ENCODE measurements around the gene SELPLG.
"Not testable (repeated sequence)": the region's sequence is repeated elsewhere in the genome, so short reads cannot be mapped to it uniquely, and the experiment has no call there.

Gene SELPLG

DNA sequence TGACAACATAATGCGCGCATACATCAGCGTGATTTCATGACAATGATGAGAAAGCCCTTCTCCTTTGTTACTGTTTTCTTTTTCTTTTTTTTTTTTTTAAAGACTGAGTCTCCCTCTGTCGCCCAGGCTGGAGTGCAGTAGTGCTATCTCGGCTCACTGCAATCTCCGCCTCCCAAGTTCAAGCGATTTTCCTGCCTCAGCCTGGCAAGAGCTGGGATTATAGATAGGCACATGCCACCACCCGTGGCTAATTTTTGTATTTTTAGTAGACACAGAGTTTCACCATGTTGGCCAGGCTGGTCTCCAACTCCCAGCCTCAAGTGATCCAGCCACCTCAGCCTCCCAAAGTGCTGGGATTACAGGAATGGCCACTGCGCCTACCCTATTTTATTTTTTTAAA lies 20.9 kb upstream of the SELPLG start:
- not testable (repeated sequence) for DNase-seq

DNA sequence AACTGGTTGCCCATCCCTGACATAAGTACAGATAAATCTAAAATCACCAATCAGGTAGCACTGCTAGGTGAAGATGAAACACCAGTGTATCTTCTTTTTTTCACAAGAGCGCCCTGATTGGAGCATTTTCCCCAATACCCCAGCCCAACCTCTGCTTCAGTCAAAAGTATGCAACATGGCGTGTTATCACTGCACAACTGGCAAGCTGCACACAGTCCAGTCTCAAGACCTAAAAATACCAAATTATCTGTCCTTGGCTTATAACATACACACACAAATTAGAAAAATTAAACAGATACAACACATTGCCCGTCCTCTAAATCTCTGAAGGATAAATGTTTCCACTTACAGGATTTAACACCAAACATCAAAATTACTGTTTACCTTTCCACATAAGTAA lies 20.2 kb upstream of the SELPLG start:
- DNase-seq: no peak

DNA sequence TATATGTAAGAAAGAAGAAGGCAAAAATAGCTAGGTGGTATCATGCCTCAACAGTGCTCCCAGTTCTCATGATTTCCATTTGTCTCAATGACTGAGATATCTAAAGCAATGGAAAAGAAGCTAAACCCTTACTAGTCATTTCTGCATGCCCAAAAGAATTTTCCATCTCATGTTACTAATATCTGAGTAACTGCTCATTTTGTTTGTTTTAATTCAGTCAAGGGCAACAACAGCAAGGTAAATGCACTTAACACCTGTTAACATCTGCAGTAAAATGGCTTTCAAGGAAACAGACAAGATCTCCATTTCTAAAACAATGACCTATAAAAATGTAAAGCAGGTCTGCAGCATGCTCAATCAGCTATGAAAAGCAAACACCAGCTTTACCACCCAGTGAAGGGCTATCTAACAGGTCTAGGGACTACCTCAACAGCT lies 19.4 kb upstream of the SELPLG start:
- DNase-seq: no peak

DNA sequence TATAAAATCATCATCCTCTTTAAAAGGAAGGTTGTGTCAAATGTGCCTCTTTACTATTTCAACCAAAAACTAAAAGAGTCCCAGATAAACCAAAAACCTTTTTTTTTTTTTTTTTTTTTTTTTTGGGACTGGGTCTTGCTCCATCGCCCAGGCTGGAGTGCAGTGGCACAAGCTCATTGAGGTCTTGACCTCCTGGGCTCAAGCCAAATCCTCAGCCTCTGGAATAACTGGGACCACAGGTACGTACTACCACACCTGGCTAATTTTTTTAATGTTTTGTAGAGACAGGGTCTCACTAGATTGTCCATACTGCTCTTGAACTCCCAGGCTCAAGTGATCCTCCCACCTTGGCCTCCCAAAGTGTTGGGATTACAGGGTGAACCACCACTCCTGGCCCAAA lies 16.4 kb upstream of the SELPLG start:
- DNase-seq: no peak

DNA sequence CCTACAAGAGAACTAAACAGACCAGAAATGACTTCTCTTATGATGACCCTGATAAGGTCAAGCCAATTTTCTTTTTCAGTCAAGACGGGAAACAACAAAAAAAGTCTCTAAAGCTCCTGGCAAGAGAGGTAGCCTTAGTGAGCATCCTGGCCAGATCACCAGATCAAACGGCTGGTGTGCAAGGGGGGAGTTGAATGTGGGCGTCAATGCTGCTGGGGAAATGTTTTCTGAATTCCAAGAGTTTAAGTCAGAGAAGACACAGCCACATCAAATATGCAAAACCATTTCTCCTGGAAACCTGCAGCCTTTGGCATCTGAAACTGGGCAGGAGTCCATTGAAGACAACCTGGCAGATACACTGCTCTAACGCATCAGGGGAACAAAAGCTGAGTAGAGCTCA lies 16.0 kb upstream of the SELPLG start:
- DNase-seq: no peak

DNA sequence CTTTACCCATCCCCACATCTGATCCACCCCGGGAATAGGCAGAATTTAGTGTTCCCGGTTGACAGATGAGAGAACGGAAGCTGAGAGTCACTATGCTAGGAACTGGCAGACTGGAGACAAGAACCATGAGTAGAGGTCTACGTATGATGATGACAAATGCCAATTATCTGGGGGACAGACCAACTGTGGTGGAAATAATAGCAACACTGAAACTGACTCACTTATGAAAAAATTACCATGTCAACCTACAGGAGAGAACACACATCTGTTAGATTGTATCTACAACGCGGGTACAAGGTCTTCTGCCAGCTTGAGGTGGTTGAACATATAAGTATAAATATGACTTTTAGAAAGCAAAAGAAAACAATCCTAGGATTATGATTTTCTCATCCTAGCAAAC lies 15.4 kb upstream of the SELPLG start:
- no peak for DNase-seq

DNA sequence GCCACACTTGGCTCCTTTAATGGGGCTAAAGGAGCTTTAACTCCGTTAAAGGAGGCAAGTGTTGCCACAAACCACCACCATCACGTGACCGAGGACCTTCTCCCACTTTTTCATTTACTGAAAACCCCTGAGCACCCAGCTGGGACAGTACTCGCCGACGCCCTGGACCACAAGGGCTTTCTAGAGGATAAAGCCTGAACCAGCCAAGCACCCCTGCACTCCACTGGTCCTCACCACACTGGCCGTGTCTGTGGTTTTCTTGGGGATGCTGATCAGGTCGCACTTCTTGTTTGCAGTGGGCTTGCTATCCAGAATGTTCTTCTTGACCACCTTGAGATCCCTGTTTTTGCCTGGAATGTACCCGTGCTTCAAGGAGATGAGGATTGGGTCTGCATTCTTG lies 14.7 kb upstream of the SELPLG start:
- DNase-seq: no peak

DNA sequence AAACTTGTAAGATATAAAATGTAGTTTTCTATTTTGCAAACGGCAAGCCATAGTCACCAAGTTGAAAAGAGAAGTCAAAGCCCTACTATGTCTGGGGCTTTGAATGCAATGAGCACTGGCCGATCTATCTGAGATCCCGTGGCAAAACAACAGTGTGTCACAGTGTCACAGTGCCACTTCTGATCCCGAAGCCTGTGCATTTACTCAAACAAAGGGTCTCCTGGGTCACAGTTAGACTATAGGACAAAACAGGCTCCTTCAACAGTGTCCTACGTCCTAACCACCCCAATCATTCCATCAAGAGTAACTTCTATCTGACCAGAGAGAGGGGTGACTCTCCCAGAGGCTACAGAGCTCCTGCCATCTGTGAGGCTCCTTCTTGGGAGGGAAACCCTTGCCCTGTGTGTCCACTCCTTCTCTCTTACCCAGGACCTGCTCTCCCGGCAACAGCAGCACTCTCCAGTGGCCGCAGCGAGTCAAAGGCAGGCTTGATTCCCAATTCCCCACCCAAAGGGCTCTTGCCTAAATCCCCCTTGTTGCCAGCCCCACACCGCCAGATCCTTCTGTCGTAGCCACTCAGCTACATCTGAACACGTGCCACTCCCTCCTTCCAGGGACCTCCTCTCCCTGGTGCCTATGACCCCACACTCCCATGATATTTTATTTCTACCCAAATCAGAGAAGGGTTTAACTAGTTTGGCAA lies 14.0 kb upstream of the SELPLG start:
- no peak for DNase-seq

DNA sequence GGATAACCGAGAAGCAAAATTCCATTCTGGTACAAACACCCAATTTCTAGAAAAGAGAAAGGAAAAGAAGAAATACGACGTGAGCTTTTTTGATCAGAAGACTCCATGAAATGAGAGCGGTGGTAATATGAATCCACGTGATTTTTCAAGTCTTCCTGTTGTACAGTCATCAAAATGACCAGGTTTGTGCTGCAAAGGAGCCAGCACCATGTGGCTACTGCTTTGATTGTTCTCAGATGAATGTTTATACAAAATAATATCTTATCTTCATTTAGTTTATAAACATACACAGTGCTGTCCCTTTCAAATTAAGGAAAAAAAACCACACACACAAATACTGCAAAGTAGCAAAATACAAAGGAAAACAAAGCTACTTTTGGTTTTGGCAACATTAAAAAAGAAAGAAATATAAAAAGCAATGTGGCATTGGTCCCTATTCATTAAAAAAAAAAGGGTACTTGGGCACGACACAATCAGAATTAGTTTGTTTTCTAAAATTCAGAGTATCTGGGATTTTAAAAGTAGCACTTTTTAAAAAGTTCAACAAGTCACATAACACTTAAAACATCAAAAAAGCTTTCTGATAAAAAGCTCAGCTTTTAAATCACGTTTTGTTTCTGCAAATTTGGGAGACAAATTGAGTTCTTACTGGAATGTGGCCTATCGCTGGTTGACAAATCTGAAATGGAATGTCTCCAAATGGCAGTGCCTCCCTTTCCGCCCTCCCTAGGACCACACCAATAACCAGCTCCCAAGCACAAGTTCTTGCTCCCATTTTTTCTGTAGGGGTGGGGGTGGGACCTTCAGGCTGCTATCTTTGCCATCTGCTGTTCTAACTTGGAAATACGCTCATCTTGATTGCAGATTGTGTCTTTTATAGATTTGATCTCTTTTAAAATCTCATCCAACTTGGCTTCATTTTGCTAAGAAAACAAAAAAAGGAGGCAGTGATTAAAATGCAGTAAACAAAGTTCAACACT lies 13.2 kb upstream of the SELPLG start:
- no peak for DNase-seq

DNA sequence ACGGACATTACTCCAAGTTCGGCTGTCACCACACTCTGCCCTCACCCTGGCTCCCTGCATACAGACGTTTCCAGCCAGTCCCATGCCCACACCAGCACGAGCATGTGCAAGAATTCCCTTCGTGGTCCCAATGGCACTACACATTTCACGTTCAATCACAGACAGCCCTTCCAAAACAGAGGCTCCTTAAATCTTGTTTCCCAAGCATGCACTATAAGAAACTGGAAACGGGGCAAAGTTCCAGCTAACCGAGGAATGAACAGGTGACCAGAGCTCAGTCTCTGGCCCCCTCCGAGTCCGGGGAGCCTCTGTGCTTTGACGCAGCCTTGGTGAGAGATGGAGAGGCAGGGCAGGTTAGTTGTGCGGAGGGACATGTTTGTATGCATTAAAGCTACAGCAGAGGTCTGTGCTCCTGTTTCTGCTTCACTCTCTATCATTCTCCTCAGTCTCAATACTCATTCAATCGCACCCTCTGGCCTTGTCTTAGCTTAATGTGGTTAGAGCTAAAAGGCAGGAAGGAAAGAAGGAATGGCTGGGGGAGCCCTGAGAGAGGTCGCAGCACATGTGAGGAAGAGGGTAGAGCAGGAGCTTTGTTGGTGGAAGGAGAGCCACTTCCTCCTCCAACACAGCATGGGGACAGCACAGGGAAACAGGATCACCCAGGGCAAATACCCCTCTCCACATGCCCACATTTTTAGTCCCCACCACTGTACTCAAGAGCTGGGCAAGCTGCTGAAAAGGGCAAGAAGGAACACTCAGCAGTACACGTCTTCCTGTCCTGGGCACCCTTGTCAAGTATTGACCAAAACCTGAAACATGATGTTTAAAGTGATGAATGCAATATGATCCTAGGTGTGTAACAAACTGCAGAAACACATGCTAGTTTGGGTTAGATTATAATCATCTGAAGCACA lies 12.2 kb upstream of the SELPLG start:
- DNase-seq: no peak

DNA sequence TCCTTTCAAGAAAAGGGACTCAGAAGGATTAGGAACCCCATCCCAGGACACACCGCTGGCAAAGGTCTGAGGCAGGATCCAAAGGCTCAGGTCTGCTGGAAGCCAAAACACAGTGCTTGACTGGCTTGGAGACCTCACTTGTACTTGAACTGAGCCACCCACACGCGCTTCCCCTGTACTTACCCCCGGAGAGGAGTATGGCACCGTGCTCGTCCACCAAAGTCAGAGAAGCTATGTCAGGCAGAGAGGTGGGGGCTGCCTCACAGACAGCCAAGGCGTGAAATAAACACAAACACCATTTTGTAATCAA lies 11.1 kb upstream of the SELPLG start:
- no peak for DNase-seq

DNA sequence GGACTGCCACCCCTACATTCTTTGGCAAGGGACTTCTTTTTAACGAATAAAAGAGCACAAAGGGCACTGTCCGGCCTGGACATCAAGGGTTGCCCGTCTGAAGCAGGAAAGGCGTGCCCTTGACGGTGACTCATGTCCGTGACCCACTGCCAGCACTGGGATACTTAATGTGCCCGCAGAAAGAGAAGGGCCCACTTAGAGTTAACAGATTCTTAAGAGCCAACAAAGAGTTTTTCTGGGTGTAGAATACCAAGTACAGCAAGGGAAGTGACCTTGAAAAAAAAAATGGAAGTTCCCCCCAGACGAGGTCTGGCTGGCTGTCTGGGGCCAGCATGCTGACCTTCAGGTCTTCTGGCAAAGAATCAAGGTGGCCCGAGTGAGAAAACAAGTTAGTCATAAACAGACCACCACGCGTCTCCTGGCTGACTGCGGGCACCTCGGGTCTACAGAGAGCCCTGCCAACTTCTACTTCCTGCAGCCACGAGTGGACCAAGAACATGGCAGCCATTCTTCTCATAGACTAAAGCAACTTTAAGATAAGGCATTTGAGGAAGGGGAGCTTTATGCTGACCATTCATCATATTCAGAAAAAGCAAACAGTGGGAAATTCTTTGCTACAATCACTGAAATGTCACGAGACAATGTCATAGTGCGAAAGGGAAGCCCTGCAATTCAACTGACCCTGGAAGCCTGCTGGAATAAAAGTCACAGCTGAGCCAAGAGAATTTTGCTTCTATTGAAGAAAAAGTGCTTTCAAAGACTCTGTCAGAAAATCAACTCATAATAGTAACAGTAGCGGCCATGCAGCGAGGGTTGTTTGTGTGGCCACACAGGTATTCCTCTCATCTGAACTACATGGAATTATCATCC lies 10.5 kb upstream of the SELPLG start:
- no peak for DNase-seq

DNA sequence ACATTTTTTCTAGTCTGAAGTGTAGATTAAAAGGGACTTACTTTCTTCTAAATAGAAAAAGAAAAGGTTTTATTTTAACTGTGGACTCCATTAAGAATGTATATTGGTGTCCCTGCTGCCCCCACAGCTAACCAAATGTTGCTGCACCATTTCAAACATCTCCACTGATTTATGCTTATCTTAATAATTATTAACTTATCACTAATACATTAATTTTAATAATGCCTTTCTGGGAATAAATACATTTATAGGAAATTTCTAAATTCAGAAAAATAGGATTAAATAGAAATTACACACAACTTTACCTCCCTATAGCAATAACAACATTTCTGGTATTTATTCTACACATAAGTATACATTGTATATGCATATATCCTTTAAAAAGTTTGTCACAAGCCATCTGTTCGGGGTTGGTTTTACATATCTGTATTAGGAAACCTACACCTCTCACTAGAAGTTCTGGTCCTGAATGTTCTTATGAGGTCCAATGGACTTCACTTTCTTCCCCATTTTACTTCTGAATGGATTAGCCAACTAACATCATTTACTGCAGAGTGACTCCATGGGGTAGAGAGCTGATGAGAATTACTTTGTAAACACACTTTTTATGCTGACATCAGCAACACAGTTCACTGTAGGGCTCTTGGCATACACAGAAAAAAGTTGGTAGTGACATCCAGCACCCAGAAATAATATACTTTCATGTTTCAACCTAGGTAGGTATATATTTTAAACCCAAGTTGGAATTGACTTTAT lies 9.4 kb upstream of the SELPLG start:
- DNase-seq: no peak

DNA sequence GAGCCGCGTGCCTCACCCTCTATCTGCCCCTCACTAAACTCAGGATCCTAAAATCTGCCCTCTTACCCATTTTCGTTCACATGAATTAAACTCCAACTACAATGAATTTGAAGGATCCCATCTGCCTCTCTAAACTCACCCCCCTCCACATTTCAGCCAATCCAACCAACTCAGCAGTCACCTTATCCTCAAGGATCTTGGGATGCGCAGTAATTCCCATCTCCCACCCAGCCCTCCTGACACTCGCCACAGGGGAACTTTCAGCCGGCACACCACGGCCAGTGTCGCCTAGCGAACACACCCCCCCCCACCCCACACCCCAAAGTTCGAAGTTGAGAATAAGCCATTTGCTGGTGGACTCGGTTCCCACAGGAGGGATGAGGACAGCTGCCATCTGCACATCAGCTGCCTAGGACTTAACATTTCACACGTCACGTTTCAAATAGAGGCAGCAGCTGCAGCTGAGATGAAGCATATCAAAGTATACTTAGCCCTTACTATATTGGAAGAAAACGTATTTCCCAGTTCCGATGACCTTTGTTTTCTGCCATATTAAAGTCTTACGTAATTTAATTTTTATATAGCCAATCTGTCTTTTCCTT lies 8.7 kb upstream of the SELPLG start:
- DNase-seq: no peak

DNA sequence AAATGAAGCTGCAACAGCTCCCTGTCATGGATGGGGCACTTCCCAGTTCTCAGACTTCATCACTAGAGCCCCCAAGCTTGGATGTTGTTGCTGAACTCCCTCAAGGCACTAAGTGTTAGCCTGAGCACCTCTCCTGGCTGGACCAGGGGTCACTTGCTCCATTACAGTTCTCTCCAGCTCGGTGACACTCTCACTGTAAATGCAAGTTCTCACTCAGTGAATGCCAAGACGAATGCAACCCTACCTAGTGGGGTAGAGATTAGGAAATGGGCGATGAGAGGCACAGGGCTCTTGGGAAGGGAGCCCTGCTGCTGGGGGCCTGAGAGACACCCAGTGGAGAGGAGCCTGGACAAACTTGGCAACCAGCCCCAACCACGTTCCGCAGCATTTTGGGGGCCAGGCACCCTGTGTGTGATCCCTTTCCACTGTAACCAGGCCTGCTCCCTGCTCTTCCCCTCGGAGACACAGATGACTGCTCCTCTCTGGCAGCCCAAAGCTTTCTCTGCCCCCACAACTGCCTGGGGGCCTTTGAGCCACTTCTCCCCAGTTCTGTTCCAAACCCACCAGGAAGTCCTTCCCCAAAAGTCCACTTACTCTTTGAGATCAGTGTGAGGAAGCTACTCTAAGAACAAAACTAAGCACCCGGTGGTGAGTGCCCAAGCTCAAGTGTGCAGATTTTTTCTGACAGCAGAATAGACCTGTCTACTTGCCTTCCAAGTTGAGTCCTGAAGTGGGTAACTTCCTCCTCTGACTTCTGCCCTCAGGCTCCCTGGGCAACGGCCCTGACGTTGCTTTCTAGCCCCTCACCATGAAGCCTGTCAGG lies 8.0 kb upstream of the SELPLG start:
- DNase-seq: peak; percentile 54

DNA sequence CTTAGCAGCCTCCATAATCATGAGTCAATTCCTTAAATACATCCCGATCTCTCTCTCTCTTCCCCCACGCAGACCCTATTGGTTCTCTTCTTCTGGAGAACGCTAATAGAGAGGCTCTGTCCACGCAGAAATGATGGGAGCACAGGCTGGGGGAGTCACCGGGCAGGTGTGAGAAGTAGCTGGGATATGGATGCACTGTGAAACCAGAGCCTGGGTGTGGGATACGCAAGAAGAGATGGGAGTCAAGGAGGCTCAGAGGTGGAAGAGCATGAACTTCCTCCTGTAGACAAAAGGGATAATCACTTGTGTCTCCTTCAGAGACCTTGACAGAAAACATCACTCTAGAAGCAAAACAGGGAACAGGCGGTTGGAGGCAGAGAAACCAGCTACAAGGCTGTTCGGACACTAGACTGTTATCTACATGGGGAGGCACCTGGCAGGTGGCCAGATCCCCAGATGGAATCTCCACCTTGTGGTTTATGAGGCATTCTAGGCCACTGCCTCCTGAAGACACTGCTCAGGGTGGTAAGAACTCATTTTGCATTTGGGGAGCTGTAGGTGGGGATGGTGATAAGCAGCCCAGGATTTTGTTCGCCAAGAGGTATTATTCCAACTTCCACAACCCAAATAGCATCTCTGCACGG lies 7.2 kb upstream of the SELPLG start:
- DNase-seq: peak; percentile 91

DNA sequence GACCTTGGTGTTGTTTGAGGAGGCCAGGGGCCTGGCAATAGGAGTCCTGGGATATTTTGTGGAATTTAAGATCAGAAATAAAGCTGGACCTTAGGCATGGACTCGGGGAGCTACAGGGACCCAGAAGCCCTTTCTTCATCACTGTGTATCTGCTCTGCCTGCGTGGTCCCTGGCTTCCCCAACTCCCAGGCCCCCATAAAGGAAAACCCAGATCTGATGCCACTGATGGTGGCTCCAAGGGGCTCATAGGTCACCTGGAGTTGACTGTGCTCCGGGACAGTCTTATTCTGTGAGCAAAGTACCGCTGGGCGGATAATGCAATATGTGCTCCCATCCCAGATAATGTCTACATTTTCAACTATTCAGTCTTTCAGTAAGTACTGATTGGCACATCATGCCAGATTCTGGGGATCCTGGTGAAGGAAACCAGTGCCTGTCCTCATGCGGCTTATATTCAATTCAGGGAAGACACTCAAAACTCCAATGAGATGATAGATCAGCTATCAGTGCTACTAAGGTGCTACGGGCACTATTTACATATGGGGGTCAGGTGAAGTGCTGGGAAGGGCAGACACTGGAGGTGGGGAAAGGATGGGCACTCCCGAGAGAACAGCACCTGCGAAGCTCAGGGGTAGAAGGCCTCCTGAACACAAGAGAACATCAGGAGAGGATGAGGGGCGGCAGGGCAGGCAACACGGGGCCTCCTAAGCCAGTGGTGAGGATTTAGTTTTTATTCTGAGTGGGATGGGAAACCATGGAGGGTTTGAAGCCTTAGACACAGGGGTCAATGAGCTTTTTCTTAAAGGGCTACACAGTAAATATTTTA lies 5.5 kb upstream of the SELPLG start:
- DNase-seq: no peak

DNA sequence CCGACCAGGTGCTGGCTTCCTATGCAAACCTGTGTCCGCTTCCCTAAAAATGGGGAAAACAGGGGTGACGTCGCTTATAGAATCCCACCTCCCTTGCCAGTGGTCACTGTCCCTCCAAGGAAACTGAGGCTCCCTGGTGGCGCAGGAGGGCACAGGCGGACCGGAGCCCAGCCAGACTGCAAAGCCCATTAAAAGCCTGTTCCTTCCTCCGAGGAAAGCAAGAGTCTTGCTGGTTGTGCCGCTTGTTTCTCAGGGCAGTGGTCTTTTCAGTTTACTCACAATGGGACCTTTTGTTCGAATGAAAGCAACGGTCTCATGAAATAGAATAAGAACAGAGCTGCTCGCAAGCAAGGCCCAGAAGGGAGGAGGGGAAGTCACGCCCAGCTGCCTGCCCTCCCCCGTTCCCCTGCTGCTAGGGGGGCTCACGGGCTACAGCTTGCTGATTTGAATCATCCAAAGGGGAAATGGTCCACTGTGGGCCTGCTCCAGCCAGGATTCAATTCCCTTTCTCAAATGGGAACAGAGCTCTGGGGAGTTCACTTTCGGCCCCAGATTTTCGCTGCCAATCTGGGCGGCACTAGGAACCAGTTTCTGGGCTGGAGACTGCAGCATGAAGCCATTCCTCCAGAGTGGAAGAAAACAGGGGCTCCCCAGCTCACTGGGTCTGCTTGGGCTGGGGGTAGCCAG lies 4.6 kb upstream of the SELPLG start:
- peak; percentile 58 for DNase-seq

Measured in hematopoietic multipotent progenitor cell treated with erythropoietin and hydrocortisone succinate and interleukin-3 and kit ligand, for 4 days (in vitro differentiated cells).